ENCODE results near the gene RPS4Y1. TPM values are rescaled to one million over a fixed set of nuclear protein-coding genes. Genes with fewer than 3 reads are reported as not detected.

The RPS4Y1 gene
- total and polyA plus RNA-seq, 7 experiments from 2014 or later: 292 to 467 (median 452) TPM; not detected in 2

Other genes with a start within 250 kb of the RPS4Y1 start
- not detected for gene SRY, start 53.9 kb upstream of the RPS4Y1 start, total RNA-seq
- not detected for gene SRY, start 53.9 kb upstream of the RPS4Y1 start, polyA plus RNA-seq
- 10 to 100 TPM; 20.2 to 34.5 (median 22.6) TPM for gene ZFY, start 93.8 kb downstream of the RPS4Y1 start, total RNA-seq
- not detected for gene ZFY, start 93.8 kb downstream of the RPS4Y1 start, polyA plus RNA-seq